ENCODE measurements around the gene CDK8. TPM values are rescaled to one million over a fixed set of nuclear protein-coding genes. Genes with fewer than 3 reads are reported as not detected.

Gene CDK8
- total RNA-seq, 4 donors from 2014 or later = 8.5 to 15.1 (median 11.2) TPM

DNA sequence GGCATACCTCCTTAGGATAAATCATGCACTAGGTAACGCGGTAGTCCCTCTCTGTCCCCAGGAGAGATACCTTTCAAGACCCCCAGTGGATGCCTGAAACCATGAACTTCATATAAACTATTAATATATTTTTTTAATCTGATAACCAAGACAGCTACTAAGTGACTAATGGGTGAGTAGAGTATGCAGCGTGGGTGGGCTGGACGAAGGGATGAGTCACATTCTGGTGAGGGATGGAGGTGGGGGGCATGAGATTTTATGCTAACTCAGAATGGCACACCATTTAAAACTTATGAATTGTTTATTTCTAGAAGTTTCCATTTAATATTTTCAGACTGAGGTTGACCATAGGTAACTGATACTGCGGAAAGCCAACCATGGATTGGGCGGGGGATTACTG, 46.2 kb downstream of the CDK8 start:
- TF ChIP-seq, protein P1, sequence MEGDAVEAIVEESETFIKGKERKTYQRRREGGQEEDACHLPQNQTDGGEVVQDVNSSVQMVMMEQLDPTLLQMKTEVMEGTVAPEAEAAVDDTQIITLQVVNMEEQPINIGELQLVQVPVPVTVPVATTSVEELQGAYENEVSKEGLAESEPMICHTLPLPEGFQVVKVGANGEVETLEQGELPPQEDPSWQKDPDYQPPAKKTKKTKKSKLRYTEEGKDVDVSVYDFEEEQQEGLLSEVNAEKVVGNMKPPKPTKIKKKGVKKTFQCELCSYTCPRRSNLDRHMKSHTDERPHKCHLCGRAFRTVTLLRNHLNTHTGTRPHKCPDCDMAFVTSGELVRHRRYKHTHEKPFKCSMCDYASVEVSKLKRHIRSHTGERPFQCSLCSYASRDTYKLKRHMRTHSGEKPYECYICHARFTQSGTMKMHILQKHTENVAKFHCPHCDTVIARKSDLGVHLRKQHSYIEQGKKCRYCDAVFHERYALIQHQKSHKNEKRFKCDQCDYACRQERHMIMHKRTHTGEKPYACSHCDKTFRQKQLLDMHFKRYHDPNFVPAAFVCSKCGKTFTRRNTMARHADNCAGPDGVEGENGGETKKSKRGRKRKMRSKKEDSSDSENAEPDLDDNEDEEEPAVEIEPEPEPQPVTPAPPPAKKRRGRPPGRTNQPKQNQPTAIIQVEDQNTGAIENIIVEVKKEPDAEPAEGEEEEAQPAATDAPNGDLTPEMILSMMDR (IDR thresholded peaks at IDR 0.05; ENCODE audit: low read depth) = no peak

DNA sequence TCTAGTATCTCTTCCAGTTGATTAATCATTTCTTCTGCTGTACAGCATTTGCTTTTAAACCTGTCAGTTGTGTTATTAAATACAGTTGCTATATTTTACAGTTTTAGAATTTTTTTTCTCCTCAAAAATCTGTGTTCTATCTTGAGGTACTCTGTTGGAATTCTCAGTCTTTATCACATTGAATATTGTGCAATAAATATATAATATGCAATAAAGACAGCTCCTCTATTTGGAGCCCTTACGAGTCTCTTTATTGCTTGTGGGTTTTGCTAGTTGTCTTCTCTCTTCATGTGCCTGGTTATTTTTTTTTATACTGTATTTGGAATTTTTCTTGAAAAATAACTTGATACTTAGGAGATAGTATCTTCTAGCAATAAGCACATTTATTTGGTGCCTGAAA, 51.7 kb downstream of the CDK8 start:
- TF ChIP-seq, protein P1 (IDR thresholded peaks at IDR 0.05; ENCODE audit: low read depth) = no peak

DNA sequence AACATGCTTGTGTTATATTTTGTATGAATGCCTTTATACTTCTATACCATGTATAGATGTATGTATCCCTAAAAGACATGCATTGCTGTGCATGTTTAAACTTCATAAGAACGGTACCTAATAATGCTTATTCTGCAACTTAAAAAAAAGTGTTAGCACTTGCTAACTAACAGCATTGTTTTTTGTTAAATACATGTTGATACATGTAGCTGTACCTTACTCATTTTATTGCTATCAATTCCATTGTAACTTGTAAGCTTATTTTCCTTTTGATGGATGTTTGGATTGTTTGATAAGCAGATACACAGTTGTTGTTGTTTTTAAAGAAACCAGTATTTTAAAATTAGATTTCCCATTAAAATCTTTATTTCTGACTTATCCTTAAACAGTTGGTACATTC, 53.8 kb downstream of the CDK8 start:
- TF ChIP-seq, protein P1 (IDR thresholded peaks at IDR 0.05; ENCODE audit: low read depth) = no peak

DNA sequence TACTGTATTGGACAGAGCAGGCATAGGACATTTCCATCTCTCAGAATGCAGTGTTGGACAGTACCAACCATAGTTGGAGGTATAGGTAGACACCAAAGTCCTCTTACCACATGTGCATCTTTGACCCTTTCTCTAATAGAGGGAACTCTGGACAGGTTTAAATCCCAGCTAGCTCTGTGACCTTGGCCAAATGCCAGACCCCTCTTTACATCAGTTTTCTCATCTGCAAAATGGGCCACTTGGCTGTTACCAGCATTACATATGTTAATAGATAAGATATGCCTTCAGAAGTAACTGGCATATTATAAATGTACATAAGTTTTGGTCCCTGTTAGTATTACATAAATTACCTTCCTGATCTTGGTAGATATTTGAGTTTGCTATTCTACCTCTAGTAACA, 54.3 kb downstream of the CDK8 start:
- TF ChIP-seq, protein P1 (IDR thresholded peaks at IDR 0.05; ENCODE audit: low read depth) = no peak

DNA sequence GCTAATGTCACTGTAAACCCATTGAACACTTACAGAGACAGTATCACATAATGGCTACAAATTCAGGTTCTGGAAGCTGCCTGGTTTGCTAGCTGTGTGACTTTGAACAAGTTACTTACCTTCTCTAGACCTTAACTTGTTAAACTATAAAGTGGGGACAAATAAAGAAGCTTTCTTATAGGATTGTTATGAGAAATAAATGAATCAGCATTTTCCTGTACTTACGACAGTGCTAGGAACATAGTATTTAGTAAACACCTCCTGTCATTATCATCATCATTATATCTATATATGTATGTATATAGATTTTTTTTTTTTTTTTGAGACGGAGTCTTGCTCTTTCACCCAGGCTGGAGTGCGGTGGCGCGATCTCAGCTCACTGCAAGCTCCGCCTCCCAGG, 54.9 kb downstream of the CDK8 start:
- TF ChIP-seq, protein P1 (IDR thresholded peaks at IDR 0.05; ENCODE audit: low read depth) = no peak

DNA sequence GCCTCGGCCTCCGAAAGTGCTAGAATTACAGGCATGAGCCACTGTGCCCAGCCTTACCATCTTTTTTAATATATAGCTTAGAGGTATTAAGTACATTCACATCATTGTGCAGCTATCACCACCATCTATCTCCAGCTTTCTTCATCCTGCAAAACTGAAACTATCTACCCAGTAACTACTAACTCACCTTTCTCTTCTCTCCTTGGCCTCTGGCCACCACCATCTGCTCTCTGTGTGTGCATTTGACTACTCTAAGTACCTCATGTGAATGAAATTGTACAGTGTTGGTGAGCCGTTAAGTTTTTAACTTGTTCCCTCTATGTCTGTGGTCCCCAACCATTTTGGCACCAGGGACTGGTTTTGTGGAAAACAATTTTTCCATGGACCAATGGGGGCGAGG, 56.1 kb downstream of the CDK8 start:
- TF ChIP-seq, protein P1 (IDR thresholded peaks at IDR 0.05; ENCODE audit: low read depth) = no peak

DNA sequence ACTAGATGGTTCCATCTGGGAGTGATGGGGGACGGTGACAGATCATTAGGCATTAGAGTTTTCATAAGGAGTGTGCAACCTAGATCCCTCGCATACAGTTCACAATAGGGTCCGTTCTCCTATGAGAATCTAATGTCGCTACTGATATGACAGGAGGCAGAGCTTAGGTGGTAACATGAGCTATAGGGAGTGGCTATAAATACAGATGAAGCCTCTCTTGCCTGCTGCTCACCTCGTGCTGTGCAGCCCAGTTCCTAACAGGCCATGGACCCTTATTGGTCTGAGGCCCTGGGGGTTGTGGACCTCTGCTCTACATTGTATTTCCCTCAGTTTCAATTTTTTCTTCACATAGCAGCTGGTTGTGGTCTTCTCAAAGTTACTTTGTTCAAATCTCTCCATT, 56.5 kb downstream of the CDK8 start:
- TF ChIP-seq, protein P1 (IDR thresholded peaks at IDR 0.05; ENCODE audit: low read depth) = no peak

Data from subcutaneous adipose tissue (tissue), 4 donors.